ENCODE measurements around the gene TRAPPC2L.

Gene TRAPPC2L

GRCh38 chr16:88877564-88878289 is 20.8 kb downstream of the TRAPPC2L start:
- no peak overlapping the region for H3K4me3 ChIP-seq (replicated peaks; ENCODE audit: low read depth, low read length)
- no peak for DNase-seq (ENCODE audit: low read depth)
- TF ChIP-seq CTCF (IDR thresholded peaks at IDR 0.05; ENCODE audit: low read length, missing control alignments) = no peak

- DNase-seq (ENCODE audit: low read depth) = no peak
- H3K4me3 ChIP-seq (replicated peaks; ENCODE audit: low read depth, low read length) = no peak overlapping the region
- TF ChIP-seq CTCF (IDR thresholded peaks at IDR 0.05; ENCODE audit: low read length, missing control alignments) = no peak
Observed at GRCh38 chr16:88878356-88878755, 21.4 kb downstream of the TRAPPC2L start.

GRCh38 chr16:88878967-88879787 is 22.2 kb downstream of the TRAPPC2L start:
- no peak for DNase-seq (ENCODE audit: low read depth)
- H3K4me3 ChIP-seq (replicated peaks; ENCODE audit: low read depth, low read length) = no peak overlapping the region
- TF ChIP-seq CTCF (IDR thresholded peaks at IDR 0.05; ENCODE audit: low read length, missing control alignments) = no peak

- no peak overlapping the region for H3K4me3 ChIP-seq (replicated peaks; ENCODE audit: low read depth, low read length)
- DNase-seq (ENCODE audit: low read depth) = no peak
- no peak for TF ChIP-seq CTCF (IDR thresholded peaks at IDR 0.05; ENCODE audit: low read length, missing control alignments)
Observed at GRCh38 chr16:88879788-88880055, 22.8 kb downstream of the TRAPPC2L start.

- TF ChIP-seq CTCF (IDR thresholded peaks at IDR 0.05; ENCODE audit: low read length, missing control alignments) = no peak
- H3K4me3 ChIP-seq (replicated peaks; ENCODE audit: low read depth, low read length) = no peak overlapping the region
- DNase-seq (ENCODE audit: low read depth) = no peak
Observed at GRCh38 chr16:88880226-88881006, 23.5 kb downstream of the TRAPPC2L start.

- TF ChIP-seq CTCF (IDR thresholded peaks at IDR 0.05; ENCODE audit: low read length, missing control alignments) = no peak
- no peak for DNase-seq (ENCODE audit: low read depth)
- H3K4me3 ChIP-seq (replicated peaks; ENCODE audit: low read depth, low read length) = no peak overlapping the region
Observed at GRCh38 chr16:88881007-88881615, 24.2 kb downstream of the TRAPPC2L start.
